GM19395 (cell line): ENCODE results near the gene SYCP2L.
A peak's percentile ranks its signal among the peaks of the same experiment; 100 is the strongest.
"Not testable (repeated sequence)": the region's sequence is repeated elsewhere in the genome, so short reads cannot be mapped to it uniquely, and the experiment has no call there.

Experiments used
- ATAC-seq: cut with Tn5 transposase; IDR thresholded peaks from one replicate; pipeline ENCODE4 v1.9.1; 2021; ENCODE audit warnings: mild to moderate bottlenecking, moderate library complexity; ENCODE audit not compliant: unreplicated experiment

The SYCP2L gene

GRCh38 chr6:10877871-10878270 lies 9.0 kb upstream of the SYCP2L start:
- ATAC-seq = no peak

- no peak for ATAC-seq
These were observed 6.5 kb upstream of the SYCP2L start for GRCh38 chr6:10880366-10880765.

- not testable (repeated sequence) for ATAC-seq
These were observed 4.6 kb upstream of the SYCP2L start for GRCh38 chr6:10882253-10882630.

- no peak for ATAC-seq
These were observed 4.1 kb upstream of the SYCP2L start for GRCh38 chr6:10882657-10883171.

GRCh38 chr6:10883312-10884244 lies 3.3 kb upstream of the SYCP2L start:
- no peak for ATAC-seq

- ATAC-seq = no peak
These were observed 2.4 kb upstream of the SYCP2L start for GRCh38 chr6:10884245-10884972.

GRCh38 chr6:10886365-10886690 lies 524 bp upstream of the SYCP2L start:
- ATAC-seq = not testable (repeated sequence)

- ATAC-seq = no peak
These were observed 3.3 kb downstream of the SYCP2L start for GRCh38 chr6:10890151-10890550.

- no peak for ATAC-seq
These were observed 5.1 kb downstream of the SYCP2L start for GRCh38 chr6:10891960-10892359.

GRCh38 chr6:10894958-10895357 lies 8.1 kb downstream of the SYCP2L start:
- ATAC-seq = no peak

GRCh38 chr6:10896691-10897090 lies 9.8 kb downstream of the SYCP2L start:
- ATAC-seq = no peak

- ATAC-seq = peak; percentile 98
These were observed 14.9 kb downstream of the SYCP2L start for GRCh38 chr6:10901770-10902169.

- ATAC-seq = no peak
These were observed 17.2 kb downstream of the SYCP2L start for GRCh38 chr6:10904015-10904414.

- no peak for ATAC-seq
These were observed 21.4 kb downstream of the SYCP2L start for GRCh38 chr6:10908228-10908627.

GRCh38 chr6:10919520-10919919 lies 32.7 kb downstream of the SYCP2L start:
- not testable (repeated sequence) for ATAC-seq

GRCh38 chr6:10933126-10933525 lies 46.3 kb downstream of the SYCP2L start:
- no peak for ATAC-seq

GRCh38 chr6:10939840-10940239 lies 53.0 kb downstream of the SYCP2L start:
- no peak for ATAC-seq

GRCh38 chr6:10945845-10946244 lies 59.0 kb downstream of the SYCP2L start:
- ATAC-seq = no peak

GRCh38 chr6:10947966-10948365 lies 61.1 kb downstream of the SYCP2L start:
- ATAC-seq = no peak

GRCh38 chr6:10949579-10950490 lies 63.0 kb downstream of the SYCP2L start:
- ATAC-seq = no peak
